ENCODE data around the gene PCP4.

Gene PCP4

DNA sequence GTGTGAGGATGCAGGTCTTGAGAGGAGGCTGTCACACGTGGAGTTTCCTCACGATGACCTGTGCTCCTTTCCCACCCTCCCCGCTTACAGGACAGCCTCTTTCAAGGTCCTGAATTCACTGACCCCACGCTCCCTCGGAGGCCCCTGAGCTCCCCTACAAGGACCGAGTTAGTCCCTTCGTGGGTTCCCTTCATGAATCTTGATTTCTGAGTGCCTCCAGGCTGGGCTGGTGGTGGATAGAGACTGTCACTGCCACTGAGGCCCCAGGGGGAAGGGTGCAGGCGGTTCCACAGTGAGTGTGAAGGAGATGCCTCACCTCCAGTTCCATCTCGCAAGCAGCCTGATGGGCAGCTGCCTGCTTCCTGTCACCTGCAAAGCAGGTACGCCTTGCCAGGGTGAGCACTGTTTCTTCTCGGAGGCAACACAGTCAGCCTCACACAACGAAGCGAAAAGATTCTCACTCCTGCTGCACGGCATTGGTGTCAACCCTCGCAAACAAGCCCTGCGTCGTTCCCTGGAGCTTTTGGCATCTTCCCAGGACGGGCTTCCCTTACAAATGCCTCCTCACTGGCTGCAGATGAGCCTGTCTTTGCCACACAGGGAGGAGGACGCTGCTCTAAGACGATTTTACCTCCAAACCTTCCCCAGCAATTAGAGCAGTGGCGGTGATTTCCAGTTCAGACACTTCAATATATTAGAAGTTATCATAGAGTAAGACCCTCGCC is 26.7 kb upstream of the PCP4 start:
- no peak overlapping the region for H2BK15ac ChIP-seq (replicated peaks; ENCODE audit: low read depth)
- H3K4me2 ChIP-seq (ENCODE audit: low read length): no peak overlapping the region
- H3K23ac ChIP-seq (ENCODE audit: low read length): no peak overlapping the region
- no peak overlapping the region for H3K27ac ChIP-seq (ENCODE audit: low read depth, low read length)
- H4K5ac ChIP-seq (ENCODE audit: low read length): no peak overlapping the region
- H3K4me1 ChIP-seq (ENCODE audit: control insufficient read depth, low read depth, low read length): no peaks in the 10 kb centered on the region
- no peak overlapping the region for H3K56ac ChIP-seq (ENCODE audit: low read length)
- no peaks in the 10 kb centered on the region for H3K36me3 ChIP-seq (ENCODE audit: control insufficient read depth, insufficient read depth, low read length)
- H3K18ac ChIP-seq (ENCODE audit: low read length): no peak overlapping the region
- no peaks in the 10 kb centered on the region for H3K27me3 ChIP-seq (ENCODE audit: insufficient read depth, low read length, poor library complexity)
- H2AK5ac ChIP-seq (ENCODE audit: low read length): no peak overlapping the region
- H2BK120ac ChIP-seq (ENCODE audit: low read depth, low read length): no peak overlapping the region
- no peak overlapping the region for H2BK5ac ChIP-seq (ENCODE audit: low read length)
- no peak overlapping the region for H4K8ac ChIP-seq (ENCODE audit: low read depth, low read length)
- H3K9ac ChIP-seq (ENCODE audit: low read length): no peak overlapping the region
- H3K4me3 ChIP-seq (ENCODE audit: low read length): no peak overlapping the region
- no peaks in the 10 kb centered on the region for H3K79me1 ChIP-seq (ENCODE audit: low read length)
- no CpG with 5 or more reads among the region's 22 CpGs for WGBS (ENCODE audit: extremely low coverage, insufficient coverage, low lambda C conversion rate)
- no peak for DNase-seq
- H3K79me2 ChIP-seq (ENCODE audit: control insufficient read depth, insufficient read depth, low read length): no peaks in the 10 kb centered on the region
- H3K4ac ChIP-seq (ENCODE audit: low read depth, low read length): no peak overlapping the region

DNA sequence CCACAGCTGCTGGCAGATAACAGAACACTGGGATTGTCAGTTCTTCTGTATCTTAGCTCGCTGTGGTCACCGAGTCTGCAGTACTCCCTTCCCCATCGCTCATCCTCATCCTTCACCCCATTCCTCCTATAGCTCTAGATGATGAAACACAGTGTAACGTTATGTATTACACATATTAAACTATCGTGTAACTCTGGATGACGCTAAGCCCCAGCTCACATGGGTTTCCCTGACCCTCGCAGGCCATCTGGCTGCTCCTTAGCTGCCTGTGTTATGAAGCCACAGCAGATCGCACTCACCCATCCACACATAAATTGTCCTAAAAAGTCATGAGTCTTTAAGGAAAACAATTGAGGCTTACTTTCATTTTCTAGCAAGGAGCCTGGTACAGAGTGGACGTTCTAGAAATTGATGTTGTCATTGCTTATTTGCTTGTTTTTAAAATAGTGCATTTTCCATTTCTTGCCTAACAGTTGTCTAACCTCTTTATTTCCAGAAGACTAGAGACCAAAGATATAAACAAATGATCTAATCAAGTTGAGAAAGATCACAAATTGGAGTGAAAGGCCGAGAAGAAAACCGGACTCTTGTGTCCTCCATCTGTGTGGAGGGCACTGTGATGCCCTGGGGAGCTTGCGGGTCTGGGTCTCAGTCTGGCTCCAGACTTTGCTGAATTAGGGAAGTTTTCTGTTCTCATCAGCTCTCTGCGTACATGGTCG is 24.3 kb upstream of the PCP4 start:
- no peaks in the 10 kb centered on the region for H3K27me3 ChIP-seq (ENCODE audit: insufficient read depth, low read length, poor library complexity)
- WGBS (ENCODE audit: extremely low coverage, insufficient coverage, low lambda C conversion rate): no CpG with 5 or more reads among the region's 14 CpGs

DNA sequence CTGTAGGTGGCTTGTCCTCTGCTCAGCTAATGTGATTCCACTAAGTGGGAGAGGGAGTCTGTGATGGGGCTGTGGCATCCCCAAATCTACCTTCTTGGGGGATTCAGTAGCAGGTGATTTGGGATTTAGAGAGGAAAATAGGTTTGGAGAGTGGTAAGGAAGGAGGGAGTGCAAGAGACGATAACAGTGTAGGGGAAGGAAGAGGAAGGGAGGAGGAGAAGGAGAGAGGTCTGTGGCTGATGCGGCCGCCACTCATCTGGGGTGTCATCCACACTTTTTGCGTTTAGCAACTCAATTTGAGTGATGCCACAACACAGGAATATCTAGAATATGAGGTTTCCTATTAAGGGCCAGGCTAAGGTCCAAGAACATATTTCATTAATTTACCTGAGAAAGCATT is 23.8 kb upstream of the PCP4 start:
- Histone ChIP-seq H3K79me2 (ENCODE audit: control insufficient read depth, insufficient read depth, low read length) (no peaks in the 10 kb centered on the region), H3K36me3 (ENCODE audit: control insufficient read depth, insufficient read depth, low read length) (no peaks in the 10 kb centered on the region), H3K27ac (ENCODE audit: low read depth, low read length) (no peak overlapping the region), H2BK15ac (replicated peaks; ENCODE audit: low read depth) (no peak overlapping the region), H3K4me3 (ENCODE audit: low read length) (no peak overlapping the region), H3K56ac (ENCODE audit: low read length) (no peak overlapping the region), H2BK120ac (ENCODE audit: low read depth, low read length) (no peak overlapping the region), H3K4ac (ENCODE audit: low read depth, low read length) (no peak overlapping the region), H3K4me2 (ENCODE audit: low read length) (no peak overlapping the region), H2AK5ac (ENCODE audit: low read length) (no peak overlapping the region), H4K5ac (ENCODE audit: low read length) (no peak overlapping the region), H3K18ac (ENCODE audit: low read length) (no peak overlapping the region), H3K9ac (ENCODE audit: low read length) (no peak overlapping the region), H3K23ac (ENCODE audit: low read length) (no peak overlapping the region), H2BK5ac (ENCODE audit: low read length) (no peak overlapping the region), H3K4me1 (ENCODE audit: control insufficient read depth, low read depth, low read length) (no peaks in the 10 kb centered on the region), H3K27me3 (ENCODE audit: insufficient read depth, low read length, poor library complexity) (no peaks in the 10 kb centered on the region), H3K79me1 (ENCODE audit: low read length) (no peaks in the 10 kb centered on the region), H4K8ac (ENCODE audit: low read depth, low read length) (no peak overlapping the region)
- DNase-seq: no peak
- WGBS (ENCODE audit: extremely low coverage, insufficient coverage, low lambda C conversion rate): 100% methylated on average over 1 of the region's 4 CpGs

More for the DNA sequence above, 24.3 kb upstream of the PCP4 start:
- Histone ChIP-seq H3K9ac (ENCODE audit: low read length) (no peak overlapping the region), H3K4me1 (ENCODE audit: control insufficient read depth, low read depth, low read length) (no peaks in the 10 kb centered on the region), H3K18ac (ENCODE audit: low read length) (no peak overlapping the region), H2BK120ac (ENCODE audit: low read depth, low read length) (no peak overlapping the region), H2BK15ac (replicated peaks; ENCODE audit: low read depth) (no peak overlapping the region), H3K4me3 (ENCODE audit: low read length) (no peak overlapping the region), H3K23ac (ENCODE audit: low read length) (no peak overlapping the region), H4K8ac (ENCODE audit: low read depth, low read length) (no peak overlapping the region), H2AK5ac (ENCODE audit: low read length) (no peak overlapping the region), H3K56ac (ENCODE audit: low read length) (no peak overlapping the region), H4K5ac (ENCODE audit: low read length) (no peak overlapping the region), H3K36me3 (ENCODE audit: control insufficient read depth, insufficient read depth, low read length) (no peaks in the 10 kb centered on the region), H3K4ac (ENCODE audit: low read depth, low read length) (no peak overlapping the region), H2BK5ac (ENCODE audit: low read length) (no peak overlapping the region), H3K79me2 (ENCODE audit: control insufficient read depth, insufficient read depth, low read length) (no peaks in the 10 kb centered on the region), H3K27ac (ENCODE audit: low read depth, low read length) (no peak overlapping the region), H3K4me2 (ENCODE audit: low read length) (no peak overlapping the region), H3K79me1 (ENCODE audit: low read length) (no peaks in the 10 kb centered on the region)
- no peak for DNase-seq

DNA sequence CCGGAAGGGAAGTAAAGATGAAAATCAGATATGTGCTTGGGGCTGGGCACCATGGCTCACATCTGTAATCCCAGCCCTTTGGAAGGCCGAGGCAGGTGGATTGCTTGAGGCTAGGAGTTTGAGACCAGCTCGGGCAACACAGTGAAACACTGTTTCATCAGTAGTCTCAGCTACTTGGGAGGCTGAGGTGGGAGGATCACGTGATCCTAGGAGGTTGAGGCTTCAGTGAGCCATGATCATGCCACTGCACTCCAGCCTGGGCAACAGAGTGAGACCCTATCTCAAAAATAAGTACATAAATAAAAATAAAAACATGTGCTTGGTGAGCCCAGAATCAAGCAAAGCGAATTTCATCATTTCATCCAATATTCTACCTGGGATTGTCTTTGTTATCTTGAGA is 23.3 kb upstream of the PCP4 start:
- DNase-seq: no peak
- H3K36me3 ChIP-seq (ENCODE audit: control insufficient read depth, insufficient read depth, low read length): no peaks in the 10 kb centered on the region
- H4K5ac ChIP-seq (ENCODE audit: low read length): no peak overlapping the region
- no peak overlapping the region for H3K27ac ChIP-seq (ENCODE audit: low read depth, low read length)
- no CpG with 5 or more reads among the region's 5 CpGs for WGBS (ENCODE audit: extremely low coverage, insufficient coverage, low lambda C conversion rate)
- H2BK5ac ChIP-seq (ENCODE audit: low read length): no peak overlapping the region
- no peaks in the 10 kb centered on the region for H3K79me2 ChIP-seq (ENCODE audit: control insufficient read depth, insufficient read depth, low read length)
- H3K4me1 ChIP-seq (ENCODE audit: control insufficient read depth, low read depth, low read length): no peaks in the 10 kb centered on the region
- H3K4me3 ChIP-seq (ENCODE audit: low read length): no peak overlapping the region
- no peak overlapping the region for H2BK120ac ChIP-seq (ENCODE audit: low read depth, low read length)
- H3K27me3 ChIP-seq (ENCODE audit: insufficient read depth, low read length, poor library complexity): no peaks in the 10 kb centered on the region
- no peak overlapping the region for H3K4me2 ChIP-seq (ENCODE audit: low read length)
- no peak overlapping the region for H3K18ac ChIP-seq (ENCODE audit: low read length)
- no peak overlapping the region for H4K8ac ChIP-seq (ENCODE audit: low read depth, low read length)
- H3K79me1 ChIP-seq (ENCODE audit: low read length): no peaks in the 10 kb centered on the region
- H3K56ac ChIP-seq (ENCODE audit: low read length): no peak overlapping the region
- no peak overlapping the region for H3K9ac ChIP-seq (ENCODE audit: low read length)
- H3K23ac ChIP-seq (ENCODE audit: low read length): no peak overlapping the region
- no peak overlapping the region for H3K4ac ChIP-seq (ENCODE audit: low read depth, low read length)
- H2BK15ac ChIP-seq (replicated peaks; ENCODE audit: low read depth): no peak overlapping the region
- H2AK5ac ChIP-seq (ENCODE audit: low read length): no peak overlapping the region

DNA sequence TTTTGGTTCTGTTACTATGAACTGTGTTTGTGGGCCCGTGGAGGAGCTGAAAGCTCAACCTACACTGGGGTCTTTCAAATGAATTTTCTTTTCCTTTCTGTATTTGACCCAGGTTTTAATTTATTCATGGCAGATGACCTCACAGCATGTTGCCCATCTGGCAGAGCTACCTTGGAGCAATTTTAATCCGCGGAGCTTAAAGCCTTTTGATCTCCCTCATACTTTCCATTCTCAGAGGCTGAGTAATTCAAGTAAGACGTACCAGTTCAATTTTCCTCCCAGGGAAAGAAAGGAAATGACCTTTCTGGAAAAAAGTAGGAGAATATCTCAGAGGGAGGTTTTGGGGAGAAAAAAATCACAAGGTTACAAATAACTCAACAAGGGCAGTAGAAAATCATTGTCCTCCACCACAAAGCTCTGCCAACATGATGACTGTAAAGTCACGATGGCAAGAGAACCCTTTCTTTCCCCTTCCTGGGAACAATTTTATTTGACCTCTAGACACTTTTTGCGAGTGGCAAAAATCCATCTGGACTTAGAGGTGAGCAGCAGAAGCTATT is 21.6 kb upstream of the PCP4 start:
- no peak overlapping the region for H3K4me3 ChIP-seq (ENCODE audit: low read length)
- H3K4me1 ChIP-seq (ENCODE audit: control insufficient read depth, low read depth, low read length): no peaks in the 10 kb centered on the region
- no peaks in the 10 kb centered on the region for H3K36me3 ChIP-seq (ENCODE audit: control insufficient read depth, insufficient read depth, low read length)
- DNase-seq: no peak
- H3K4ac ChIP-seq (ENCODE audit: low read depth, low read length): no peak overlapping the region
- H3K56ac ChIP-seq (ENCODE audit: low read length): no peak overlapping the region
- H3K79me2 ChIP-seq (ENCODE audit: control insufficient read depth, insufficient read depth, low read length): no peaks in the 10 kb centered on the region
- H3K79me1 ChIP-seq (ENCODE audit: low read length): no peaks in the 10 kb centered on the region
- H2BK5ac ChIP-seq (ENCODE audit: low read length): no peak overlapping the region
- H3K9ac ChIP-seq (ENCODE audit: low read length): no peak overlapping the region
- H3K27ac ChIP-seq (ENCODE audit: low read depth, low read length): no peak overlapping the region
- H3K4me2 ChIP-seq (ENCODE audit: low read length): no peak overlapping the region
- H4K5ac ChIP-seq (ENCODE audit: low read length): no peak overlapping the region
- H3K18ac ChIP-seq (ENCODE audit: low read length): no peak overlapping the region
- H2BK15ac ChIP-seq (replicated peaks; ENCODE audit: low read depth): no peak overlapping the region
- no CpG with 5 or more reads among the region's 6 CpGs for WGBS (ENCODE audit: extremely low coverage, insufficient coverage, low lambda C conversion rate)
- H4K8ac ChIP-seq (ENCODE audit: low read depth, low read length): no peak overlapping the region
- no peak overlapping the region for H2BK120ac ChIP-seq (ENCODE audit: low read depth, low read length)
- no peaks in the 10 kb centered on the region for H3K27me3 ChIP-seq (ENCODE audit: insufficient read depth, low read length, poor library complexity)
- H2AK5ac ChIP-seq (ENCODE audit: low read length): no peak overlapping the region
- H3K23ac ChIP-seq (ENCODE audit: low read length): no peak overlapping the region

All from mesendoderm (in vitro differentiated cells).